MV-4-11 (cell line): Measurements from ENCODE around the gene TINAGL1.

Experiments used
- DNase-seq: peaks from one replicate; lab custom pipeline; 2025; lab: John Stamatoyannopoulos, UW

The TINAGL1 gene

GRCh38 chr1:31627301-31627929 is 51.1 kb downstream of the TINAGL1 start:
- DNase-seq: no peak

DNA sequence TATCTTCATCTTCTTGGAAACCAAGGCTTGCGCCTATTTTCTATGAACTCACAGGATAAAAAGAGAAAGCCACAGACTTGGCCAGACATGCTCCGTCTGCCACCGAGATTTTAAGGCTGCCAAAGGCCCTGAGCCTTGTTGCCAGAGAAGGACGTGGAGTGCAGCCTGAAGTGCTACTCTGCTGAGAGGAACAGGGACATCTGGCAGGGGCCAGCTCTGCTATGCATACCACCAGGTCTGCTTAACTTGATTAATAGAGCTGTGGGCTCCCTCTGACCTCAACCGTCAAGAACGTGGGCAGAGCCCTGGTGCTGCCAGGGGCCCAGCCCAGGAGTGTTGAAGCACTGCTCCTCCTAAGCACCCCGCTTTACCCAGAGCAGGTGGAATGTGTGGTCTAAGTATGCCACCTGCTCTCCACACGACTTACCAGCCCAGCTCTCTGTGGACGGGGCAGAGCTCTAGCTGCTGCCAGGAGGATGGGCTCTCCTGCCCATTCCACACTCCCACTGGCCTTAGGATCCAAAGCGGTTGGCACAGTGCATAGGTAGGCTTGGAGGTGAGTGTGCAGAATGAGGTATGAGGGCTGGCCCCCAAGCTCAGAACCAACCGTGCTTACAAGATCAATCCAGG is 51.7 kb downstream of the TINAGL1 start:
- no peak for DNase-seq

DNA sequence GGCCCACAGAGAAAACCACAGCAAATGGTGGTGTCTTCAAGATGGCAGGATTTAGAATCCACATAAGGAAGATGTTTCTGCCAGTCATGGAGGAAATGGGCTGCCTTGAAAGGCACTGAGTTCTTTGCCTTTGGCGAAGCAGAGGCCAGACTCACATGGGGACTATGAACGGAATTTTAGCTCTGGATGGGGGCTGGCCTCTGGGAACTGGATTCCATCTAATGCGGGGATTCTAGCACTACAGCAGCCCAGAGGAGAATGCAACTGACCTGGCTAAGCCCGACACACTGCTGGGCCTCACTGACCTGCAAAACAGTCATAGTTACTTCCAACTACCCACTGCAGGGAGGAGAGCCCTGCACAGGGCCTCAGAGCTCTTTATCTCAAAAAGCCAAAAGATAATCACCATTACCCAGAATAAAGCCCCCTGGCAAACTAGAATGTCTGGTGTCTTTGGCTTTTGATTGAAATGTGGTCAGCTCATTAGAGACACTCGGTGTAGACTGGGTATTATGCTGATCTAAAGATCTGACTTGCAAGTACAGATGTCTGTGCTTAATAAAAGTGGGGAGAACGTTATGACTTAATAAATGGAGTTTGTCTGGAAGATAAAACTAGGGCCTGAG is 52.7 kb downstream of the TINAGL1 start:
- DNase-seq: no peak

DNA sequence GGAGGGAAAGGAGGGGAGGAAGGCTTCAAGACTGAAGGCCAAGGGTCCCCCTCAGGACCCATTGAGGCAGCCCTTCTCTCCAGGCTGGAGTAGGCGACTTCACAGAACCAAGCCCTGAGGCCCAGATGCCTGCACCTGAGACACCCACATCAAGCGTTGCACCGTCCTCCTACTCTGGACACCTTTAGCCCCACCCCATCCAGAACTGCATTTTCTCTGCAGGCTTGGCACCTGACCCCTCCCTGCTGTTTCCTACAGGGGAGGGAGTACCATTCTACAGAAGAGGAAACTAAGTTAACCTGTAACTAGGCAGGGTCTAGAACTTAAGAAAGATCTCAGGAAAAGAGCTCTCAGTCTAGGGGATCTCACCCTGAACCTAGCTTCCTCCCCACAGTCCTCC is 56.3 kb downstream of the TINAGL1 start:
- no peak for DNase-seq

GRCh38 chr1:31633117-31633516 is 56.8 kb downstream of the TINAGL1 start:
- peak; percentile 12 for DNase-seq
